ENCODE data around the gene APLP1.
"Not testable (repeated sequence)": the region's sequence is repeated elsewhere in the genome, so short reads cannot be mapped to it uniquely, and the experiment has no call there.

APLP1 gene

DNA sequence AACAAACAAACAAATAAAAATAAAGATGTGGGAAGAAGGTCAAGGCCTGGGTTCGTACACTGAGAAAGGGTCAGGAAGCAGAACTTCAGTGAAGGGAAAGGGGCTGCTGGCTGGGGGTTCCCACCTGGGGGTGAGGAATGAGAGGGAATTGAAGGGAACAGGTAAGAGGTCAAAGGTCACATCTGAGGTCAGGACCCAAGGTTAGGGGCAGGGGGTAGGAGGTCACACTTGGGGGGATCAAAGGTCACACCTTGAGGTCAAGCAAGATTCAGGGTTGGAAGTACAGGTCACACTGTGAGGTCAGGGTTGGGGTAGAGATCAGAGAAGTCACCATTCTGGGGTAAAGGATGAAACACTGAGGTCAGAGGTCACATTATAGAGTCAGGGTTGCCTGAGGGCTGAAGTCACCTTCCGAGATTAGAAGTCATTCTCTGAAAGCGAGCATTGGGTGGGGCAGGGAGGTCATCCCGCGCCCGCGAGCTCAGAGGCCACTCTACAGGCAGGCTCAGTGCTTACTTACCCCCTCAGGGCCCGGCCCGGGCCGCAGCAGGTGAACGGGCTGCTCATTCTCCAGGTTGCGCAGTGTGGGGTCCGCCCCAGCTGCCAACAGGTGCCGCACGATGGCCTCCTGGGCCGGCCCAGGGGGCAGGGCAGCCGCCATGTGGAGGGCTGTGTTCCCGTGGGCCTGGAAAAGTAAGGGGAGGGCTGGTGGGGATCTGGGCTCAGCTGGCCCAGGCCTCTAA is 21.2 kb downstream of the APLP1 start:
- Histone ChIP-seq H3K36me3 (ENCODE audit: control insufficient read depth in 4 of 4, insufficient read depth in 4 of 4, low read length in 3 of 4) (peaks cover 7 to 70% (median 45%) of the 10 kb centered on the region in 4 experiments), H3K4me1 (ENCODE audit: control extremely low read depth in 1 of 4, control insufficient read depth in 4 of 4, insufficient read depth in 4 of 4, low read length in 3 of 4) (no peaks in the 10 kb centered on the region), H3K27ac (ENCODE audit: insufficient read depth in 1 of 2, low read depth in 1 of 2, low read length in 2 of 2, poor library complexity in 1 of 2, severe bottlenecking in 2 of 2) (no peak overlapping the region), H3K4me3 (ENCODE audit: control insufficient read depth in 1 of 7, extremely low read depth in 1 of 7, insufficient read depth in 4 of 7, low read depth in 2 of 7, low read length in 6 of 7) (no peak overlapping the region), H3K9me3 (ENCODE audit: control extremely low read depth in 1 of 5, control insufficient read depth in 4 of 5, insufficient read depth in 2 of 5, low read depth in 1 of 5, low read length in 4 of 5) (no peaks in the 10 kb centered on the region), H3K27me3 (replicated peaks in 2 of 5; ENCODE audit: control insufficient read depth in 4 of 5, insufficient read depth in 5 of 5, low read length in 4 of 5) (no peaks in the 10 kb centered on the region)
- POLR2A ChIA-PET, result no interaction called here
- CTCF ChIA-PET, result interaction anchor here (1.1 kb wide), 2 partner anchors 9 to 340 kb away, joined by 3 to 4 read pairs; no protein-coding TSS in a partner anchor
- no peak for DNase-seq
- 99% methylated on average over 18 of the region's 18 CpGs for WGBS (ENCODE audit: insufficient coverage)

- DNase-seq, result no peak
- Histone ChIP-seq H3K27me3 (replicated peaks in 2 of 5; ENCODE audit: control insufficient read depth in 4 of 5, insufficient read depth in 5 of 5, low read length in 4 of 5) (no peaks in the 10 kb centered on the region), H3K9me3 (ENCODE audit: control extremely low read depth in 1 of 5, control insufficient read depth in 4 of 5, insufficient read depth in 2 of 5, low read depth in 1 of 5, low read length in 4 of 5) (no peaks in the 10 kb centered on the region), H3K36me3 (ENCODE audit: control insufficient read depth in 4 of 4, insufficient read depth in 4 of 4, low read length in 3 of 4) (peaks cover 7 to 75% (median 50%) of the 10 kb centered on the region in 4 experiments), H3K4me1 (ENCODE audit: control extremely low read depth in 1 of 4, control insufficient read depth in 4 of 4, insufficient read depth in 4 of 4, low read length in 3 of 4) (no peaks in the 10 kb centered on the region), H3K27ac (ENCODE audit: insufficient read depth in 1 of 2, low read depth in 1 of 2, low read length in 2 of 2, poor library complexity in 1 of 2, severe bottlenecking in 2 of 2) (no peak overlapping the region), H3K4me3 (ENCODE audit: control insufficient read depth in 1 of 7, extremely low read depth in 1 of 7, insufficient read depth in 4 of 7, low read depth in 2 of 7, low read length in 6 of 7) (no peak overlapping the region)
- ChIA-PET POLR2A (no interaction called here), CTCF (interaction anchor here (1.1 to 3.7 kb wide), 2 partner anchors 8 to 341 kb away, joined by 4 to 30 read pairs; no protein-coding TSS in a partner anchor)
- WGBS (ENCODE audit: insufficient coverage), result 100% methylated on average over 8 of the region's 13 CpGs
Measured at GRCh38 chr19:35890113-35890650, 21.8 kb downstream of the APLP1 start.

- WGBS (ENCODE audit: insufficient coverage), result 94% methylated on average over 2 of the region's 3 CpGs
Measured at GRCh38 chr19:35891819-35892218, 23.4 kb downstream of the APLP1 start.

DNA sequence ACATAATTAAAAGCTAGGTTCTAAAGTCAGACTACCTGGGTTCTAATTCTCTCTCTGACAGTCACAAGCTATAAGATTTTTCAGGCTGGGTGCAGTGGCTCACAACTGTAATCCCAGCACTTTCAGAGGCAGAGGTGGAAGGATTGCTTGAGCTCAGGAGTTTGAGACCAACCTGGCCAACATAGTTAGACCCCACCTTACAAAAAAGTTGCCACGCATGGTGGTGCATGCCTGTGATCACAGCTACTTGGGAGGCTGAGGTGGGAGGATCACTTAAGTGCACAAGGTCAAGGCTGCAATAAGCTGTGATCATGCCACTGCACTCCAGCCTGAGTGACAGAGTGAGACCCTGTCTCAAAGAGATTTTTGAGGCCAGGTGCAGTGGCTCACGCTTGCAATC is 26.0 kb downstream of the APLP1 start:
- WGBS (ENCODE audit: insufficient coverage), result 100% methylated on average over 1 of the region's 2 CpGs
- POLR2A ChIA-PET, result no interaction called here
- H3K4me3 ChIP-seq (ENCODE audit: control insufficient read depth in 1 of 7, extremely low read depth in 1 of 7, insufficient read depth in 4 of 7, low read depth in 2 of 7, low read length in 6 of 7), result no peak overlapping the region
- peaks cover 0 to 85% (median 52%) of the 10 kb centered on the region in 4 experiments for H3K36me3 ChIP-seq (ENCODE audit: control insufficient read depth in 4 of 4, insufficient read depth in 4 of 4, low read length in 3 of 4)
- no peak for DNase-seq
- CTCF ChIA-PET, result interaction anchor here (1.0 to 4.5 kb wide), 4 partner anchors 9 to 37 kb away, joined by 3 to 21 read pairs (median 14); no protein-coding TSS in a partner anchor
- no peaks in the 10 kb centered on the region for H3K27me3 ChIP-seq (replicated peaks in 2 of 5; ENCODE audit: control insufficient read depth in 4 of 5, insufficient read depth in 5 of 5, low read length in 4 of 5)
- no peaks in the 10 kb centered on the region for H3K9me3 ChIP-seq (ENCODE audit: control extremely low read depth in 1 of 5, control insufficient read depth in 4 of 5, insufficient read depth in 2 of 5, low read depth in 1 of 5, low read length in 4 of 5)
- H3K4me1 ChIP-seq (ENCODE audit: control extremely low read depth in 1 of 4, control insufficient read depth in 4 of 4, insufficient read depth in 4 of 4, low read length in 3 of 4), result peaks cover 0 to 16% (median 14%) of the 10 kb centered on the region in 4 experiments
- H3K27ac ChIP-seq (ENCODE audit: insufficient read depth in 1 of 2, low read depth in 1 of 2, low read length in 2 of 2, poor library complexity in 1 of 2, severe bottlenecking in 2 of 2), result no peak overlapping the region

More at GRCh38 chr19:35891819-35892218, 23.4 kb downstream of the APLP1 start:
- not testable (repeated sequence) for H3K27me3 ChIP-seq (replicated peaks in 2 of 5; ENCODE audit: control insufficient read depth in 4 of 5, insufficient read depth in 5 of 5, low read length in 4 of 5); H3K4me3 ChIP-seq (ENCODE audit: control insufficient read depth in 1 of 7, extremely low read depth in 1 of 7, insufficient read depth in 4 of 7, low read depth in 2 of 7, low read length in 6 of 7); H3K9me3 ChIP-seq (ENCODE audit: control extremely low read depth in 1 of 5, control insufficient read depth in 4 of 5, insufficient read depth in 2 of 5, low read depth in 1 of 5, low read length in 4 of 5); DNase-seq; H3K4me1 ChIP-seq (ENCODE audit: control extremely low read depth in 1 of 4, control insufficient read depth in 4 of 4, insufficient read depth in 4 of 4, low read length in 3 of 4); H3K27ac ChIP-seq (ENCODE audit: insufficient read depth in 1 of 2, low read depth in 1 of 2, low read length in 2 of 2, poor library complexity in 1 of 2, severe bottlenecking in 2 of 2)
- peaks cover 7 to 87% (median 61%) of the 10 kb centered on the region in 4 experiments for H3K36me3 ChIP-seq (ENCODE audit: control insufficient read depth in 4 of 4, insufficient read depth in 4 of 4, low read length in 3 of 4)
- CTCF ChIA-PET, result interaction anchor here (1.0 to 4.5 kb wide), 5 partner anchors 9 to 47 kb away, joined by 3 to 30 read pairs (median 16); no protein-coding TSS in a partner anchor
- POLR2A ChIA-PET, result interaction anchor here (1.4 kb wide), 1 partner anchor 18 kb away, joined by 3 read pairs; no protein-coding TSS in a partner anchor

DNA sequence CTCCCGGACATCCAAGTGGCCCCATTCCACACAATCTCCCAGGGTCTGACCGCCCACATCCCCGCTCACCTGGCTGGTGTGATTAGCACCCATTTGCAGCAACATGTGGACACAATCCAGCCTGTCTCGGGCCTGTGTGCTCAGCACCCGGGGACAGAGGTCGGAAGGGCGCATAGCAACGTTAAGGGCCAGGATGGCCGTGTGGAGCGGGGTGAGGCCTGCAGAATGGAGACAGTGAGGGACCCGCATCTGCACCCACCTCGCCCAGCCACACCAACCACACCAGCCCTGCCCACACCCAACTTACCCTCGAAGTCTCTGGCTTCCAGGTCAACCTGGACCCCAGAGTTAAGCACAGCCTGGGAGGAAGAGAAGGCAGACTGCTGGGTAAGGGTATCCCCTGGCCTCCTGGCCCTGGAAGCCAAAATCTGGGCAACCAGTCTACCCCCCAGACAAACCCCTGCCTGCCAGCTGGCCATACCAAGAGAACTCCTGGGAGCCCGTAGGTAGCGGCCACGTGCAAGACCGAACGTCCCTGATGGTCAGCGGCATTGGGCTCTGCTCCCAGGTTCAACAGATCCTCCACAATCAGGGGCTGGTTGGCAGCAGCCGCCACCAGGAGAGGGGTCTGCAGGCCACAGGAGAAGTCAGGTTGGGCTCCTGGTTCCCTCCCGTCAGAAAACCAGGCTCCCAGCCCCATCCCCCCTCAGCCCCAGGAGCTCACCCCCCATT is 27.7 kb downstream of the APLP1 start:
- H3K4me1 ChIP-seq (ENCODE audit: control extremely low read depth in 1 of 4, control insufficient read depth in 4 of 4, insufficient read depth in 4 of 4, low read length in 3 of 4), result peaks cover 0 to 23% (median 19%) of the 10 kb centered on the region in 4 experiments
- POLR2A ChIA-PET, result no interaction called here
- WGBS (ENCODE audit: insufficient coverage), result over 99% methylated on average over 18 of the region's 21 CpGs
- H3K4me3 ChIP-seq (ENCODE audit: control insufficient read depth in 1 of 7, extremely low read depth in 1 of 7, insufficient read depth in 4 of 7, low read depth in 2 of 7, low read length in 6 of 7), result no peak overlapping the region
- no peaks in the 10 kb centered on the region for H3K27me3 ChIP-seq (replicated peaks in 2 of 5; ENCODE audit: control insufficient read depth in 4 of 5, insufficient read depth in 5 of 5, low read length in 4 of 5)
- no peaks in the 10 kb centered on the region for H3K9me3 ChIP-seq (ENCODE audit: control extremely low read depth in 1 of 5, control insufficient read depth in 4 of 5, insufficient read depth in 2 of 5, low read depth in 1 of 5, low read length in 4 of 5)
- peaks cover 0 to 69% (median 39%) of the 10 kb centered on the region in 4 experiments for H3K36me3 ChIP-seq (ENCODE audit: control insufficient read depth in 4 of 4, insufficient read depth in 4 of 4, low read length in 3 of 4)
- DNase-seq, result no peak
- CTCF ChIA-PET, result interaction anchor here (1.7 to 4.3 kb wide), 3 partner anchors 13 to 53 kb away, joined by 5 to 20 read pairs (median 16); no protein-coding TSS in a partner anchor
- no peak overlapping the region for H3K27ac ChIP-seq (ENCODE audit: insufficient read depth in 1 of 2, low read depth in 1 of 2, low read length in 2 of 2, poor library complexity in 1 of 2, severe bottlenecking in 2 of 2)

DNA sequence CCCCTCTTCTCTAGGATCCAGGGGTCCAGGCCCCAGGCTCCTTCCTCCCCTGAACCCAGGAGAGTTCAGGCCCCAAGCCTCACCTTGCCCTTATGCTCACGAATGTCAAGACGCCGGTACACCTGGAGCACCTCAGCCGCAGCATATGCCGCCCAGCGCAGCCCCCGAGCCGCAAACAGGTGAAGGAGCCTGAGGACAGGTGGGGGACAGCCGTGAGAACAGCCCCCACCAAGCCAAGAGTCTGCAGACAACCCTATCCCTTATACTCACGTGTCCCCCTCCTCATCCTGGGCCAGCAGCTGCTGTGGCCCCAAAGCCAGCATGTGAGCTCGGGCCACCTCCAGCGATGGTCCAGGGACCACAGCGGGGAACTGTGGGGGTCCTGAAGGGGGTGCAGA is 28.3 kb downstream of the APLP1 start:
- POLR2A ChIA-PET, result interaction anchor here (0.9 to 1.0 kb wide), 2 partner anchors 9 to 35 kb away, joined by 3 read pairs; no protein-coding TSS in a partner anchor
- Histone ChIP-seq H3K4me1 (ENCODE audit: control extremely low read depth in 1 of 4, control insufficient read depth in 4 of 4, insufficient read depth in 4 of 4, low read length in 3 of 4) (peaks cover 4 to 28% (median 25%) of the 10 kb centered on the region in 4 experiments), H3K36me3 (ENCODE audit: control insufficient read depth in 4 of 4, insufficient read depth in 4 of 4, low read length in 3 of 4) (peaks cover 0 to 65% (median 36%) of the 10 kb centered on the region in 4 experiments), H3K27me3 (replicated peaks in 2 of 5; ENCODE audit: control insufficient read depth in 4 of 5, insufficient read depth in 5 of 5, low read length in 4 of 5) (no peaks in the 10 kb centered on the region), H3K9me3 (ENCODE audit: control extremely low read depth in 1 of 5, control insufficient read depth in 4 of 5, insufficient read depth in 2 of 5, low read depth in 1 of 5, low read length in 4 of 5) (no peaks in the 10 kb centered on the region), H3K27ac (ENCODE audit: insufficient read depth in 1 of 2, low read depth in 1 of 2, low read length in 2 of 2, poor library complexity in 1 of 2, severe bottlenecking in 2 of 2) (no peak overlapping the region), H3K4me3 (ENCODE audit: control insufficient read depth in 1 of 7, extremely low read depth in 1 of 7, insufficient read depth in 4 of 7, low read depth in 2 of 7, low read length in 6 of 7) (no peak overlapping the region)
- DNase-seq, result no peak
- 100% methylated on average over 12 of the region's 13 CpGs for WGBS (ENCODE audit: insufficient coverage)
- CTCF ChIA-PET, result interaction anchor here (0.8 to 3.1 kb wide), 4 partner anchors 11 to 53 kb away, joined by 3 to 20 read pairs (median 6); no protein-coding TSS in a partner anchor
